ENCODE measurements around the gene ZNF436. TPM values are rescaled to one million over a fixed set of nuclear protein-coding genes. Genes with fewer than 3 reads are reported as not detected.

ZNF436 gene
- total and polyA plus RNA-seq, 11 donors: 3.1 to 29.8 (median 12.1) TPM

DNA sequence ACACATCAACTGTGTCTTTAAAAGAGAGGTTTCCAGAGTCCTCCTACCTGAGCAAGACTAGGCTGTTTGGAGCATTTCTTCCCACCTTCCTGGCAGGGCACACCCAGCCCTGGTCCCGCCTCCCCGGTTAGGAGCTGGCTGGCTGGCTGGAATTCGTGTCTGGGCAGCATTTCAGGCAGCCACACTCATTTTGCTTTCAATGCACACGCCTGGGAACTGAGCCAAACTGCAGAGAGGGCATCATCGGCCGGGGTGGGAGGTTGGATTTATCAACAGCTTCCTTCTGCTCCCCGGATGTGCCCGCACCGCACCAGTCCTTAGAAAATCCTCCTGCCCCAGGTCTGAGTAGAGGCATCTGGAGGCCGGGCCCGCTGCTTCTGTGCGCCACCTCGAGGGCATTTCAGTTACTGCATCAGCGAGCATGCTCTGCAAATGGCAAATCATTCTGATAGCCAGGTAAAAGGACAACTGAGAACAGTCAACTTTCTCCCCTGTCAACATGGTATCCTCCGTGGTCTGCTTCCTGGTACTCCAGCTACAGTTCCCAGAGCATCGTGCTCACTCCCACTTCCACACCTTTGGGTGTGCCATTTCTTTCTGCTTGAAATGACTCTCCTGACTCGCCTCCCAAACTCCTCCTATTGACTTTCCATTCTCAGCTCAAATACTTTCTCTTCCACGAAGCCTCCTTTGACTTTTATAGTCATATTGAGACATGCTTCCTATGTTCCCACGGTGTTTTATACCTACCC lies 34.3 kb upstream of the ZNF436 start:
- H3K27ac ChIP-seq: peak overlapping the region in 11 of 12 donors; percentile 32 to 76 (median 56)
- intact Hi-C loops (cut with DNase I): loop anchor here in 9 of 10 donors (1.0 to 10.0 kb wide), 9 partner anchors 35 to 179 kb away; partner anchors contain the start of genes ZNF436 (in 8 of the 9) and HNRNPR (in 5 of the 9)
- no peak for TF ChIP-seq POLR2A (IDR thresholded peaks at IDR 0.05)
- TF ChIP-seq, protein P1, sequence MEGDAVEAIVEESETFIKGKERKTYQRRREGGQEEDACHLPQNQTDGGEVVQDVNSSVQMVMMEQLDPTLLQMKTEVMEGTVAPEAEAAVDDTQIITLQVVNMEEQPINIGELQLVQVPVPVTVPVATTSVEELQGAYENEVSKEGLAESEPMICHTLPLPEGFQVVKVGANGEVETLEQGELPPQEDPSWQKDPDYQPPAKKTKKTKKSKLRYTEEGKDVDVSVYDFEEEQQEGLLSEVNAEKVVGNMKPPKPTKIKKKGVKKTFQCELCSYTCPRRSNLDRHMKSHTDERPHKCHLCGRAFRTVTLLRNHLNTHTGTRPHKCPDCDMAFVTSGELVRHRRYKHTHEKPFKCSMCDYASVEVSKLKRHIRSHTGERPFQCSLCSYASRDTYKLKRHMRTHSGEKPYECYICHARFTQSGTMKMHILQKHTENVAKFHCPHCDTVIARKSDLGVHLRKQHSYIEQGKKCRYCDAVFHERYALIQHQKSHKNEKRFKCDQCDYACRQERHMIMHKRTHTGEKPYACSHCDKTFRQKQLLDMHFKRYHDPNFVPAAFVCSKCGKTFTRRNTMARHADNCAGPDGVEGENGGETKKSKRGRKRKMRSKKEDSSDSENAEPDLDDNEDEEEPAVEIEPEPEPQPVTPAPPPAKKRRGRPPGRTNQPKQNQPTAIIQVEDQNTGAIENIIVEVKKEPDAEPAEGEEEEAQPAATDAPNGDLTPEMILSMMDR (IDR thresholded peaks at IDR 0.05): peak; percentile 88 to 99 (median 95)
- H3K36me3 ChIP-seq: peaks cover 0 to 11% (median 0%) of the 10 kb centered on the region in 9 donors
- DNase-seq: peak; percentile 86 to 90 (median 90)
- no peaks in the 10 kb centered on the region for H3K27me3 ChIP-seq
- ATAC-seq: peak; percentile 85 to 94 (median 88)
- H3K4me1 ChIP-seq: peaks cover 5 to 60% (median 34%) of the 10 kb centered on the region in 12 donors
- H3K9me3 ChIP-seq: peaks cover 0 to 4% (median 0%) of the 10 kb centered on the region in 12 donors
- 7 to 8% (median 7%) methylated on average over 19 of the region's 19 CpGs for WGBS, 4 donors
- peak overlapping the region in 7 of 12 donors; percentile 1 to 28 (median 8) for H3K4me3 ChIP-seq

DNA sequence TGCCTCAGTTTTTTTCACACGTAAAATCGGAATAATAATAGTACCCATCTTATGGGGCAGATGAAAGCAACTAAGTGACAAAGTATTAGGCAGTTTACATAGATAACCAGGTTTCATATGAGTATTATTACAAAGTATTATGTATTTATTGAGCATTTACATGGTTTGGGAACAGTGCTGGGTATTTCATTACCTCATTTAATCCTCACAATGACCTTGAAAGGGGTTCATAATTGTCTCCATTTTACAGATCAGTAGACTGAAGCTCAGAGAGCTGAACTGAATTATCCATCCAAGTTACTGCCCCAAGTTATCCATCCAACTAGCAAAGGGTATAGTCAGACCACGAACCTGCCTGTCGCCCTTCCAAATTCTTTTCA lies 33.7 kb upstream of the ZNF436 start:
- H3K4me3 ChIP-seq: peak overlapping the region in 2 of 12 donors; percentile 2 to 8
- no peak for ATAC-seq
- TF ChIP-seq POLR2A (IDR thresholded peaks at IDR 0.05): no peak
- TF ChIP-seq, protein P1 (IDR thresholded peaks at IDR 0.05): no peak
- peak overlapping the region in 11 of 12 donors; percentile 32 to 76 (median 56) for H3K27ac ChIP-seq
- no peak for DNase-seq
- no peaks in the 10 kb centered on the region for H3K27me3 ChIP-seq
- peaks cover 0 to 4% (median 0%) of the 10 kb centered on the region in 12 donors for H3K9me3 ChIP-seq
- intact Hi-C loops (cut with DNase I): loop anchor here in 7 of 10 donors (2.0 to 10.0 kb wide), 6 partner anchors 35 to 179 kb away; partner anchors contain the start of genes ZNF436 (in 5 of the 7) and HNRNPR (in 3 of the 7)
- peaks cover 0 to 5% (median 0%) of the 10 kb centered on the region in 9 donors for H3K36me3 ChIP-seq
- peaks cover 5 to 59% (median 31%) of the 10 kb centered on the region in 12 donors for H3K4me1 ChIP-seq
- 50 to 68% (median 65%) methylated on average over 4 of the region's 4 CpGs for WGBS, 4 donors

DNA sequence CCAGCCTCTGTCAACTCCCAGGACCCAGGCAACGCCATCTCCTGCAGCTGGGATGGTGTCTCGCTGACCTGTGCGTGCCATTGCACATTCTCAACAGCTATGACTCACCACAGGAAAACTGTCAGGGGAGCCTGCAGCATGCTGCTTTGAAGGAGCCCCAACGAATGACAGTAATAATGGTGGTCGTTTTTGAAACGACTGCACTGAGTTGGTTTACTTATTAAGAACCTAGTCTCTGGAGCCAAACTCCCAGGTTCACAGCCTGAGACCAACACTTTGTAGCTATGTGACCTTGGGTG lies 33.4 kb upstream of the ZNF436 start:
- DNase-seq (peak in 1 of 5 donors; percentile 51), ATAC-seq (peak in 1 of 4 donors; percentile 35)
- H3K4me3 ChIP-seq: no peak overlapping the region
- no peaks in the 10 kb centered on the region for H3K27me3 ChIP-seq
- H3K9me3 ChIP-seq: peaks cover 0 to 4% (median 0%) of the 10 kb centered on the region in 12 donors
- H3K4me1 ChIP-seq: peaks cover 5 to 59% (median 32%) of the 10 kb centered on the region in 12 donors
- TF ChIP-seq, protein P1 (IDR thresholded peaks at IDR 0.05): no peak
- no peak for TF ChIP-seq POLR2A (IDR thresholded peaks at IDR 0.05)
- WGBS, 4 donors: 14 to 37% (median 25%) methylated on average over 6 of the region's 6 CpGs
- H3K36me3 ChIP-seq: peaks cover 0 to 2% (median 0%) of the 10 kb centered on the region in 9 donors
- peak overlapping the region in 10 of 12 donors; percentile 32 to 76 (median 57) for H3K27ac ChIP-seq
- intact Hi-C loops (cut with DNase I): loop anchor here in 7 of 10 donors (2.0 to 10.0 kb wide), 6 partner anchors 34 to 178 kb away; partner anchors contain the start of genes ZNF436 (in 5 of the 7) and HNRNPR (in 3 of the 7)
